ENCODE results near the gene PIP4K2C. TPM values are rescaled to one million over a fixed set of nuclear protein-coding genes. Genes with fewer than 3 reads are reported as not detected.
"Not testable (repeated sequence)": the region's sequence is repeated elsewhere in the genome, so short reads cannot be mapped to it uniquely, and the experiment has no call there.

The PIP4K2C gene
- total RNA-seq, 1 donor from 2014 or later: 31.0 TPM

- ATAC-seq (no peak), DNase-seq (no peak)
- H3K27me3 ChIP-seq: peaks cover 80% of the 10 kb centered on the region
- H3K9me3 ChIP-seq: no peaks in the 10 kb centered on the region
- intact Hi-C loops (cut with DNase I): no loop called here
- no peaks in the 10 kb centered on the region for H3K36me3 ChIP-seq
- peaks cover 19% of the 10 kb centered on the region for H3K4me1 ChIP-seq
- H3K4me3 ChIP-seq: no peak overlapping the region
- TF ChIP-seq CTCF (IDR thresholded peaks at IDR 0.05): no peak
- H3K27ac ChIP-seq: no peak overlapping the region
These were observed 40.0 kb downstream of the PIP4K2C start for GRCh38 chr12:57630891-57631433.

GRCh38 chr12:57631566-57632072 lies 40.6 kb downstream of the PIP4K2C start:
- no peak for TF ChIP-seq CTCF (IDR thresholded peaks at IDR 0.05)
- Histone ChIP-seq H3K9me3 (no peaks in the 10 kb centered on the region), H3K27me3 (peaks cover 76% of the 10 kb centered on the region), H3K4me3 (peak overlapping the region; percentile 50), H3K27ac (no peak overlapping the region), H3K36me3 (no peaks in the 10 kb centered on the region), H3K4me1 (peaks cover 19% of the 10 kb centered on the region)
- ATAC-seq (no peak), DNase-seq (no peak)
- intact Hi-C loops (cut with DNase I): no loop called here

- peak; percentile 5 for ATAC-seq
- Histone ChIP-seq H3K27ac (no peak overlapping the region), H3K9me3 (no peaks in the 10 kb centered on the region), H3K4me3 (peak overlapping the region; percentile 50), H3K27me3 (peaks cover 71% of the 10 kb centered on the region), H3K4me1 (peaks cover 19% of the 10 kb centered on the region), H3K36me3 (no peaks in the 10 kb centered on the region)
- TF ChIP-seq CTCF (IDR thresholded peaks at IDR 0.05): no peak
- no peak for DNase-seq
- intact Hi-C loops (cut with DNase I): no loop called here
These were observed 41.3 kb downstream of the PIP4K2C start for GRCh38 chr12:57632073-57632957.

- peak; percentile 81 for DNase-seq
- intact Hi-C loops (cut with DNase I): no loop called here
- ATAC-seq: peak; percentile 93
- no peak within 1 kb of the TSS for H3K27ac ChIP-seq
- H3K27me3 ChIP-seq: peaks cover 68% of the 10 kb centered on the region
- H3K9me3 ChIP-seq: no peaks in the 10 kb centered on the region
- H3K36me3 ChIP-seq: no peaks in the 10 kb centered on the region
- TF ChIP-seq CTCF (IDR thresholded peaks at IDR 0.05): peak; percentile 92
- H3K4me1 ChIP-seq: peaks cover 12% of the 10 kb centered on the region
- H3K4me3 ChIP-seq: peak within 1 kb of the TSS; percentile 50
These were observed 42.2 kb downstream of the PIP4K2C start, which contains the start of gene B4GALNT1 for GRCh38 chr12:57632958-57633840. B4GALNT1 (minus strand) TSS chr12:57633201; CDS start chr12:57632132, 1,069 bp downstream.

GRCh38 chr12:57636731-57637130 lies 45.7 kb downstream of the PIP4K2C start:
- H3K36me3 ChIP-seq; H3K27ac ChIP-seq; H3K9me3 ChIP-seq; ATAC-seq; H3K4me3 ChIP-seq; intact Hi-C loops (cut with DNase I); DNase-seq: not testable (repeated sequence)
- H3K27me3 ChIP-seq: peaks cover 53% of the 10 kb centered on the region
- peaks cover 12% of the 10 kb centered on the region for H3K4me1 ChIP-seq
